HG03354 (cell line): ENCODE data around the gene SLC35F6.
"Not testable (repeated sequence)": the region's sequence is repeated elsewhere in the genome, so short reads cannot be mapped to it uniquely, and the experiment has no call there.

ENCODE experiments used
- ATAC-seq: cut with Tn5 transposase; IDR thresholded peaks from one replicate; pipeline ENCODE4 v1.9.1; 2021; ENCODE audit warnings: mild to moderate bottlenecking; ENCODE audit not compliant: unreplicated experiment, poor library complexity, severe bottlenecking

SLC35F6 gene

DNA sequence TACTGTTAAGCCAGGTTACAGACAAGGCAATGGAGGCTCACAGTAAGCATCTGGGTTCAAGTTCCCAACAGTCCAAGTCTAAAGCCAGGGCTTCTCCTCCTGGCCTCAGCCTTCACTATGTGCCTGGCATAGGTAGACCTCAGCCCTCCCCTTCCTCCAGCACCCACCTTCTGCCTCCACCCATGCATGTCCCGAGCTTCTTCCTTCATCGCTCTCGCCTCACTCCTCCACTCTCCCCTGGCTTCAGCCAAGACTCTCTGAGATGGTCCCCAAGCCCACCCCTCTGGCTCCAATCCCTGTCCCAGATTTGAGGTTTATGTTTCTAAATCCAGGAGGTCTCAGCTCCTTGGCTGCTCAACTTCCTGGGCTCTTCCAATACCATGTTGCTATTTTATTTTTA is 48.6 kb downstream of the SLC35F6 start:
- ATAC-seq = no peak

DNA sequence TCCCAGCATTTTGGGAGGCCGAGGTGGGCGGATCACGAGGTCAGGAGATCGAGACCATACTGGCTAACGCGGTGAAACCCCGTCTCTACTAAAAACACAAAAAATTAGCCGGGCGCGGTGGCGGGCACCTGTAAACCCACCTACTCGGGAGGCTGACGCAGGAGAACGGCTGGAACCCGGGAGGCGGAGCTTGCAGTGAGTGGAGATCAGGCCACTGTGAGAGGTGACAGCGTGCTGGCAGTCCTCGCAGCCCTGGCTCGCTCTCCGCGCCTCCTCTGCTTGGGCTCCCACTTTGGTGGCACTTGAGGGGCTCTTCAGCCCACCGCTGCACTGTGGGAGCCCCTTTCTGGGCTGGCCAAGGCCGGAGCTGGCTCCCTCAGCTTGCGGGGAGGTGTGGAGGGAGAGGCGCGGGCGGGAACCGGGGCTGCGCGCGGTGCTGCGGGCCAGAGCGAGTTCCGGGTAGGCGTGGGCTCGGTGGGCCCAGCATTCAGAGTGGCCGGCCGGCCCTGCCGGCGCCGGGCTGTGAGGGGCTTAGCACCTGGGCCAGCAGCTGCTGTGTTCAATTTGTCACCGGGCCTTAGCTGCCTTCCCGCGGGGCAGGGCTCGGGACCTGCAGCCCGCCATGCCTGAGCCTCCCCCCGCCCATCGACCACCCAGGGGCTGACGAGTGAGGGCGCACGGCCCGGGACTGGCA is 50.1 kb downstream of the SLC35F6 start:
- ATAC-seq = not testable (repeated sequence)

DNA sequence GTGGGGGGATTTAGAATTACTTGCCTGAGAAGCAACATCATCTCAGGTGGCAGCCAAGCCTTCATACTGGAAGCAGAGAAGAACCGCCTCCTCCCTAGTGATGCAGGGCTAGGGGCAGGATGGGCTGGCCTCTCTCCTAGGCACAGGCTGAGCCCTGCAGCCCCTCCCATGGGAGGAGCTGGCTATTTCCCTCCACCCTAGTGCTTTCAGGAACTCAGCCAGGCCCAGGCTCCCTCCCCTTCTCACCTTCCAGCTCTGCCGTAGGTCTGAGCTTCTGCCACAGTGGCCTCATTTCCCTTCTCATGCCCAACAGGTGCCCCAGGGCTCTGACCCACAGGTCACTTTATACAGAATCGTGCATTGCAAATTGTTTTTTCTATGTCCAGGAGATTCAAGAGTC is 52.8 kb downstream of the SLC35F6 start:
- ATAC-seq = no peak

DNA sequence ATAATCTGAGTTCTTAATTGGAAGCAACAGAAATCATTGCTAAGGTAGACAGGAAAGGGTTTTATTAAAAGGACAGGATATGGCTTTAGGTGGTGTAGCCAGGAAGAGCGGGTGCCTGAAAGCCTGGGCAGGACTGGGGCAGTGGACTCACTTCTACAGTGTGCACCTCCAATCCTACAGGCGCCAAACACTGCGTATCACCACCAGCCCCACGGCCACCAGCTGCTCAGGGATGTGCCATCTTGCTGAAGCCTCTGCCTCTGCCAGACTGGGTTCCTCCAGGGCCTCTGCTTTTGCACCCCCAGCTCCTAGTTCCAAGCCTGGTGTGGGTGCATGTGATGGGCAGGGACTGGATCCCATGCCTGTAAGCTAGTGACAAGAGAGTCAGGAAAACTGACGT is 54.2 kb downstream of the SLC35F6 start:
- no peak for ATAC-seq

DNA sequence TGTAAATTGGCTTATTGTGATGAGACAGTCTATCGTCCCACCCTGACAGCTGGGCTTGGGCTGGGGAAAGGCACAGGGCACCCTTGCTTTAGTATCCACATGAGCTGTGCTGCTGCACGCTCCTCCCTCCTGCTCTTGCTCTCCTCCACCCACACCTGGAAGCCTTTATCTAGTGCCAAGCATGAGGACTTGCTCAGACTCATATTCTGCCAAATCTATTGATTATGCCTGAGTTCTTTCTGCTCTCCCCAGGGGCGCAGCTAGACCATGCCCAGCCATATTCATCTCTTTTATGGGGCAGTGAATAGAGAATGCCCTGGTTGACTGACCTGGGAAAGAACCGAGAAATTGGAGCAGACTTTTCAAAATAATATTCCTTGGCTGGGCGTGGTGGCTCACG is 54.9 kb downstream of the SLC35F6 start:
- ATAC-seq = no peak

DNA sequence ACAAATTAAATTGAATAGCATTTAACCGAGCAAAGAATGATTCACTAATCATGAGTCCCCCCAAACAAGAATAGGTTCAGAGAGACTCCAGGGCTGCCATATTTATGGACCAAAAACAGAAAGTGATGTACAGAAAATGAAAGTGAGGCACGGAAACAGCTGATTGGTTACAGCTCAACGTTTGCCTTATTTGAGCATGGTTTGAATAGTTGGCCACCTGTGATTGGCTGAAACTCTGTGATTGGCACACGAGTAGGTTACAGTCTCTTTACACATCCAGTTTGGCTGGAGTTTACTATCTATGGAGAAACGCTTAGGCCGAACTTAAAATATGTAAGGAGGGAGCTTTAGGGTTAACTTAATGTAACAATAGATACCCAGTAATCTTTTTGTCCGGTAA is 56.8 kb downstream of the SLC35F6 start:
- no peak for ATAC-seq

DNA sequence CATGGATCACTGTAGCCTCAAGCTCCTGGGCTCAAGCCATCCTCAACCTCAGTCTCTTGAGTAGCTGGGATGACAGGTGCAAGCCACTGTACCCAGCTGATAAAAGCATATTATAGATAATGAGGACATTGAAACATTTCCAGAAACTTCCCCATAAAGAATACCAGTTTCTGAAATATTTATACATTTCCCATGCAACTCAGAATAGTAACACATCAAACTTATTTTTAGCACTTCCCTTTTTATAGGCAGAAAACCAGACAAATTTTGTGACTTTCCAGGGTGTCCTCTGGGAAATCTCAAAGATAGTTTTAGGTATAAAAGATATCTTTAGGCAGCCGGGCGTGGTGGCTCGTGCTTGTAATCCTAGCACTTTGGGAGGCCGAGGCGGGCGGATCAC is 58.8 kb downstream of the SLC35F6 start:
- no peak for ATAC-seq
